Osteocyte (in vitro differentiated cells): Measurements from ENCODE around the gene GNAI2. TPM values are rescaled to one million over a fixed set of nuclear protein-coding genes. Genes with fewer than 3 reads are reported as not detected.

Source experiments
- DNase-seq: peaks from one replicate; pipeline ENCODE4 v3.0.0; 2021; ENCODE audit warnings: mixed read lengths; ENCODE audit not compliant: unreplicated experiment; ENCODE audit errors: extremely low spot score
- H3K27ac Mint-ChIP-seq: one replicate; pipeline ENCODE4 v1.8.0; 2021; ENCODE audit warnings: mild to moderate bottlenecking, mixed read lengths; ENCODE audit not compliant: unreplicated experiment
- H3K27me3 Mint-ChIP-seq: one replicate; pipeline ENCODE4 v1.8.0; 2021; ENCODE audit warnings: mixed read lengths; ENCODE audit not compliant: unreplicated experiment
- H3K36me3 Mint-ChIP-seq: one replicate; pipeline ENCODE4 v1.8.0; 2021; ENCODE audit warnings: mixed read lengths; ENCODE audit not compliant: unreplicated experiment
- H3K4me1 Mint-ChIP-seq: one replicate; pipeline ENCODE4 v1.8.0; 2021; ENCODE audit warnings: mixed read lengths; ENCODE audit not compliant: unreplicated experiment
- H3K4me3 Mint-ChIP-seq: one replicate; pipeline ENCODE4 v1.8.0; 2021; ENCODE audit warnings: mild to moderate bottlenecking, moderate library complexity, mixed read lengths; ENCODE audit not compliant: unreplicated experiment
- H3K9me3 Mint-ChIP-seq: one replicate; pipeline ENCODE4 v1.8.0; 2021; ENCODE audit warnings: mixed read lengths; ENCODE audit not compliant: unreplicated experiment
- CTCF ChIP-seq: fragments of 200-600 bp; sonication (generic); IDR thresholded peaks from 2 replicates; pipeline ENCODE4 v1.5.0; 2021; ENCODE audit warnings: antibody characterized with exemption, mild to moderate bottlenecking, moderate library complexity
- total RNA-seq: library from RNA; stranded (reverse); gene quantifications from 2 replicates; pipeline ENCODE4 v1.2.1, GENCODE V29; 2021

The GNAI2 gene
- total RNA-seq, 1 donor from 2014 or later, result 340 TPM

- no peaks in the 10 kb centered on the region for H3K9me3 Mint-ChIP-seq
- H3K27me3 Mint-ChIP-seq, result no peaks in the 10 kb centered on the region
- peaks cover 80% of the 10 kb centered on the region for H3K4me1 Mint-ChIP-seq
- DNase-seq, result no peak
- peak overlapping the region; percentile 95 for H3K27ac Mint-ChIP-seq
- H3K4me3 Mint-ChIP-seq, result peak overlapping the region; percentile 69
- TF ChIP-seq CTCF, result no peak
- no peaks in the 10 kb centered on the region for H3K36me3 Mint-ChIP-seq
Measured at GRCh38 chr3:50245251-50245745, 9.3 kb downstream of the GNAI2 start.

GRCh38 chr3:50245831-50246516 lies 10.0 kb downstream of the GNAI2 start:
- TF ChIP-seq CTCF, result peak; percentile 99
- peak; percentile 98 for DNase-seq
- Mint-ChIP-seq H3K4me1 (peaks cover 79% of the 10 kb centered on the region), H3K36me3 (peaks cover under 1% of the 10 kb centered on the region), H3K27ac (peak overlapping the region; percentile 95), H3K27me3 (no peaks in the 10 kb centered on the region), H3K9me3 (no peaks in the 10 kb centered on the region), H3K4me3 (peak overlapping the region; percentile 69)

GRCh38 chr3:50246517-50246954 lies 10.5 kb downstream of the GNAI2 start:
- H3K27ac Mint-ChIP-seq, result peak overlapping the region; percentile 95
- no peaks in the 10 kb centered on the region for H3K27me3 Mint-ChIP-seq
- peaks cover 3% of the 10 kb centered on the region for H3K36me3 Mint-ChIP-seq
- no peaks in the 10 kb centered on the region for H3K9me3 Mint-ChIP-seq
- TF ChIP-seq CTCF, result peak; percentile 27
- H3K4me3 Mint-ChIP-seq, result peak overlapping the region; percentile 69
- peak; percentile 97 for DNase-seq
- H3K4me1 Mint-ChIP-seq, result peaks cover 78% of the 10 kb centered on the region

GRCh38 chr3:50248387-50248786 lies 12.4 kb downstream of the GNAI2 start:
- no peaks in the 10 kb centered on the region for H3K27me3 Mint-ChIP-seq
- peak overlapping the region; percentile 58 for H3K4me3 Mint-ChIP-seq
- H3K27ac Mint-ChIP-seq, result peak overlapping the region; percentile 90
- H3K9me3 Mint-ChIP-seq, result no peaks in the 10 kb centered on the region
- no peak for DNase-seq
- TF ChIP-seq CTCF, result no peak
- H3K36me3 Mint-ChIP-seq, result peaks cover 3% of the 10 kb centered on the region
- H3K4me1 Mint-ChIP-seq, result peaks cover 67% of the 10 kb centered on the region

- no peak for TF ChIP-seq CTCF
- Mint-ChIP-seq H3K27me3 (no peaks in the 10 kb centered on the region), H3K9me3 (no peaks in the 10 kb centered on the region), H3K27ac (peak overlapping the region; percentile 90), H3K4me1 (peaks cover 59% of the 10 kb centered on the region), H3K4me3 (no peak overlapping the region), H3K36me3 (peaks cover 6% of the 10 kb centered on the region)
- no peak for DNase-seq
Measured at GRCh38 chr3:50249457-50249856, 13.5 kb downstream of the GNAI2 start.
